ENCODE data around the gene GALK2. TPM values are rescaled to one million over a fixed set of nuclear protein-coding genes. Genes with fewer than 3 reads are reported as not detected.

The GALK2 gene
- total RNA-seq (35.0 TPM), polyA plus RNA-seq (13.9 TPM)
- long read RNA-seq, donor 1: 0 reads
- long read RNA-seq, donor 2: 0 reads
- long read RNA-seq, donor 3, partial matches to known transcripts: 0 of 2 reads
- long read RNA-seq, donor 3, other reads (novel, unspliced or antisense): 0 of 2 reads
- long read RNA-seq, donor 4, partial matches to known transcripts: 0 of 1 reads
- long read RNA-seq, donor 4, other reads (novel, unspliced or antisense): 0 of 1 reads
- long read RNA-seq, donor 5, full-length matches to known transcripts: 6 of 6 reads
- long read RNA-seq, donor 5, partial matches to known transcripts: 0 of 6 reads
- long read RNA-seq, donor 5, other reads (novel, unspliced or antisense): 0 of 6 reads
- long read RNA-seq, donor 6, partial matches to known transcripts: 0 of 1 reads
- long read RNA-seq, donor 6, other reads (novel, unspliced or antisense): 0 of 1 reads
- long read RNA-seq, donor 7, full-length matches to known transcripts: 4 of 4 reads
- long read RNA-seq, donor 7, partial matches to known transcripts: 0 of 4 reads
- long read RNA-seq, donor 7, other reads (novel, unspliced or antisense): 0 of 4 reads
- long read RNA-seq, donor 8, partial matches to known transcripts: 0 of 1 reads
- long read RNA-seq, donor 8, other reads (novel, unspliced or antisense): 0 of 1 reads
- long read RNA-seq, donor 9, partial matches to known transcripts: 0 of 1 reads
- long read RNA-seq, donor 9, other reads (novel, unspliced or antisense): 0 of 1 reads
- long read RNA-seq, donor 10, partial matches to known transcripts: 0 of 1 reads
- long read RNA-seq, donor 10, other reads (novel, unspliced or antisense): 0 of 1 reads

- H3K27me3 ChIP-seq (ENCODE audit: control insufficient read depth in 2 of 2, insufficient read depth in 1 of 2, low read length in 1 of 2): no peaks in the 10 kb centered on the region
- peaks cover 0 to 1% of the 10 kb centered on the region in 2 donors for H3K36me3 ChIP-seq (ENCODE audit: control insufficient read depth in 2 of 2, insufficient read depth in 2 of 2, low read length in 1 of 2)
- H3K9me3 ChIP-seq (ENCODE audit: control insufficient read depth in 2 of 2, insufficient read depth in 1 of 2, low read length in 1 of 2): no peaks in the 10 kb centered on the region
- H3K27ac ChIP-seq (ENCODE audit: low read depth in 1 of 2, low read length in 1 of 2): peak within 1 kb of the TSS; percentile 82 to 92
- peak within 1 kb of the TSS; percentile 82 to 89 for H3K4me3 ChIP-seq (ENCODE audit: low read length in 2 of 2)
- WGBS: 12% methylated on average over 30 of the region's 30 CpGs
- peak; percentile 48 to 88 (median 68) for DNase-seq (ENCODE audit: low read depth in 6 of 9, low spot score in 9 of 9)
- peaks cover 3 to 8% of the 10 kb centered on the region in 2 donors for H3K4me1 ChIP-seq (ENCODE audit: control insufficient read depth in 2 of 2, insufficient read depth in 2 of 2, low read length in 2 of 2)
Observed at GRCh38 chr15:49169880-49170597, at the start of gene GALK2. Gene GALK2, plus strand, starts transcription at chr15:49170247. Its CDS starts 76 bp downstream, at chr15:49170323.

GRCh38 chr15:49120832-49121231 lies 49.2 kb upstream of the GALK2 start:
- Histone ChIP-seq H3K27me3 (ENCODE audit: control insufficient read depth in 2 of 2, insufficient read depth in 1 of 2, low read length in 1 of 2) (no peaks in the 10 kb centered on the region), H3K27ac (ENCODE audit: low read depth in 1 of 2, low read length in 1 of 2) (no peak overlapping the region), H3K4me3 (ENCODE audit: low read length in 2 of 2) (no peak overlapping the region), H3K9me3 (ENCODE audit: control insufficient read depth in 2 of 2, insufficient read depth in 1 of 2, low read length in 1 of 2) (no peaks in the 10 kb centered on the region), H3K36me3 (ENCODE audit: control insufficient read depth in 2 of 2, insufficient read depth in 2 of 2, low read length in 1 of 2) (no peaks in the 10 kb centered on the region), H3K4me1 (ENCODE audit: control insufficient read depth in 2 of 2, insufficient read depth in 2 of 2, low read length in 2 of 2) (no peaks in the 10 kb centered on the region)
- 96% methylated on average over 4 of the region's 4 CpGs for WGBS
- no peak for DNase-seq (ENCODE audit: low read depth in 6 of 9, low spot score in 9 of 9)

GRCh38 chr15:49121901-49122300 lies 48.1 kb upstream of the GALK2 start:
- 100% methylated on average over 1 of the region's 1 CpG for WGBS
- Histone ChIP-seq H3K27ac (ENCODE audit: low read depth in 1 of 2, low read length in 1 of 2) (no peak overlapping the region), H3K36me3 (ENCODE audit: control insufficient read depth in 2 of 2, insufficient read depth in 2 of 2, low read length in 1 of 2) (peaks cover 0 to 2% of the 10 kb centered on the region in 2 donors)

GRCh38 chr15:49122541-49123062 lies 47.4 kb upstream of the GALK2 start:
- no peak overlapping the region for H3K27ac ChIP-seq (ENCODE audit: low read depth in 1 of 2, low read length in 1 of 2)
- no peaks in the 10 kb centered on the region for H3K9me3 ChIP-seq (ENCODE audit: control insufficient read depth in 2 of 2, insufficient read depth in 1 of 2, low read length in 1 of 2)
- DNase-seq (ENCODE audit: low read depth in 6 of 9, low spot score in 9 of 9): no peak
- peaks cover 2 to 7% of the 10 kb centered on the region in 2 donors for H3K36me3 ChIP-seq (ENCODE audit: control insufficient read depth in 2 of 2, insufficient read depth in 2 of 2, low read length in 1 of 2)
- no peaks in the 10 kb centered on the region for H3K27me3 ChIP-seq (ENCODE audit: control insufficient read depth in 2 of 2, insufficient read depth in 1 of 2, low read length in 1 of 2)
- WGBS: 99% methylated on average over 1 of the region's 1 CpG
- no peak overlapping the region for H3K4me3 ChIP-seq (ENCODE audit: low read length in 2 of 2)
- H3K4me1 ChIP-seq (ENCODE audit: control insufficient read depth in 2 of 2, insufficient read depth in 2 of 2, low read length in 2 of 2): no peaks in the 10 kb centered on the region

More at GRCh38 chr15:49121901-49122300, 48.1 kb upstream of the GALK2 start:
- no peaks in the 10 kb centered on the region for H3K9me3 ChIP-seq (ENCODE audit: control insufficient read depth in 2 of 2, insufficient read depth in 1 of 2, low read length in 1 of 2)
- H3K4me1 ChIP-seq (ENCODE audit: control insufficient read depth in 2 of 2, insufficient read depth in 2 of 2, low read length in 2 of 2): no peaks in the 10 kb centered on the region
- DNase-seq (ENCODE audit: low read depth in 6 of 9, low spot score in 9 of 9): no peak
- H3K4me3 ChIP-seq (ENCODE audit: low read length in 2 of 2): no peak overlapping the region
- H3K27me3 ChIP-seq (ENCODE audit: control insufficient read depth in 2 of 2, insufficient read depth in 1 of 2, low read length in 1 of 2): no peaks in the 10 kb centered on the region

- H3K27ac ChIP-seq (ENCODE audit: low read depth in 1 of 2, low read length in 1 of 2): no peak overlapping the region
- no peaks in the 10 kb centered on the region for H3K9me3 ChIP-seq (ENCODE audit: control insufficient read depth in 2 of 2, insufficient read depth in 1 of 2, low read length in 1 of 2)
- H3K36me3 ChIP-seq (ENCODE audit: control insufficient read depth in 2 of 2, insufficient read depth in 2 of 2, low read length in 1 of 2): peaks cover 3 to 15% of the 10 kb centered on the region in 2 donors
- H3K4me1 ChIP-seq (ENCODE audit: control insufficient read depth in 2 of 2, insufficient read depth in 2 of 2, low read length in 2 of 2): no peaks in the 10 kb centered on the region
- no peak for DNase-seq (ENCODE audit: low read depth in 6 of 9, low spot score in 9 of 9)
- no peak overlapping the region for H3K4me3 ChIP-seq (ENCODE audit: low read length in 2 of 2)
- H3K27me3 ChIP-seq (ENCODE audit: control insufficient read depth in 2 of 2, insufficient read depth in 1 of 2, low read length in 1 of 2): no peaks in the 10 kb centered on the region
- WGBS: 99% methylated on average over 2 of the region's 2 CpGs
Observed at GRCh38 chr15:49124371-49124770, 45.7 kb upstream of the GALK2 start.

GRCh38 chr15:49131403-49131802 lies 38.6 kb upstream of the GALK2 start:
- Histone ChIP-seq H3K9me3 (ENCODE audit: control insufficient read depth in 2 of 2, insufficient read depth in 1 of 2, low read length in 1 of 2) (no peaks in the 10 kb centered on the region), H3K4me1 (ENCODE audit: control insufficient read depth in 2 of 2, insufficient read depth in 2 of 2, low read length in 2 of 2) (no peaks in the 10 kb centered on the region), H3K27ac (ENCODE audit: low read depth in 1 of 2, low read length in 1 of 2) (no peak overlapping the region), H3K27me3 (ENCODE audit: control insufficient read depth in 2 of 2, insufficient read depth in 1 of 2, low read length in 1 of 2) (no peaks in the 10 kb centered on the region), H3K4me3 (ENCODE audit: low read length in 2 of 2) (no peak overlapping the region), H3K36me3 (ENCODE audit: control insufficient read depth in 2 of 2, insufficient read depth in 2 of 2, low read length in 1 of 2) (peaks cover 3 to 47% of the 10 kb centered on the region in 2 donors)
- no peak for DNase-seq (ENCODE audit: low read depth in 6 of 9, low spot score in 9 of 9)
- 96% methylated on average over 3 of the region's 3 CpGs for WGBS

- WGBS: 90% methylated on average over 5 of the region's 5 CpGs
- peaks cover 0 to 46% of the 10 kb centered on the region in 2 donors for H3K36me3 ChIP-seq (ENCODE audit: control insufficient read depth in 2 of 2, insufficient read depth in 2 of 2, low read length in 1 of 2)
- no peak overlapping the region for H3K4me3 ChIP-seq (ENCODE audit: low read length in 2 of 2)
- H3K27me3 ChIP-seq (ENCODE audit: control insufficient read depth in 2 of 2, insufficient read depth in 1 of 2, low read length in 1 of 2): no peaks in the 10 kb centered on the region
- no peaks in the 10 kb centered on the region for H3K4me1 ChIP-seq (ENCODE audit: control insufficient read depth in 2 of 2, insufficient read depth in 2 of 2, low read length in 2 of 2)
- H3K9me3 ChIP-seq (ENCODE audit: control insufficient read depth in 2 of 2, insufficient read depth in 1 of 2, low read length in 1 of 2): no peaks in the 10 kb centered on the region
- no peak for DNase-seq (ENCODE audit: low read depth in 6 of 9, low spot score in 9 of 9)
- H3K27ac ChIP-seq (ENCODE audit: low read depth in 1 of 2, low read length in 1 of 2): no peak overlapping the region
Observed at GRCh38 chr15:49134683-49135341, 35.2 kb upstream of the GALK2 start.

GRCh38 chr15:49135342-49135857 lies 34.6 kb upstream of the GALK2 start:
- H3K27ac ChIP-seq (ENCODE audit: low read depth in 1 of 2, low read length in 1 of 2): no peak overlapping the region
- H3K4me1 ChIP-seq (ENCODE audit: control insufficient read depth in 2 of 2, insufficient read depth in 2 of 2, low read length in 2 of 2): no peaks in the 10 kb centered on the region
- H3K4me3 ChIP-seq (ENCODE audit: low read length in 2 of 2): no peak overlapping the region
- no peaks in the 10 kb centered on the region for H3K9me3 ChIP-seq (ENCODE audit: control insufficient read depth in 2 of 2, insufficient read depth in 1 of 2, low read length in 1 of 2)
- peaks cover 0 to 46% of the 10 kb centered on the region in 2 donors for H3K36me3 ChIP-seq (ENCODE audit: control insufficient read depth in 2 of 2, insufficient read depth in 2 of 2, low read length in 1 of 2)
- WGBS: 95% methylated on average over 2 of the region's 2 CpGs
- no peak for DNase-seq (ENCODE audit: low read depth in 6 of 9, low spot score in 9 of 9)
- no peaks in the 10 kb centered on the region for H3K27me3 ChIP-seq (ENCODE audit: control insufficient read depth in 2 of 2, insufficient read depth in 1 of 2, low read length in 1 of 2)

All from thymus (tissue), 14 donors.